ENCODE data around the gene TMEM245.
A peak's percentile ranks its signal among the peaks of the same experiment; 100 is the strongest.
"Not testable (repeated sequence)": the region's sequence is repeated elsewhere in the genome, so short reads cannot be mapped to it uniquely, and the experiment has no call there.

Gene TMEM245

GRCh38 chr9:109132567-109133021, 12.8 kb upstream of the TMEM245 start:
- DNase-seq, result no peak

- DNase-seq, result no peak
Measured at GRCh38 chr9:109129470-109130197, 9.9 kb upstream of the TMEM245 start.

DNA sequence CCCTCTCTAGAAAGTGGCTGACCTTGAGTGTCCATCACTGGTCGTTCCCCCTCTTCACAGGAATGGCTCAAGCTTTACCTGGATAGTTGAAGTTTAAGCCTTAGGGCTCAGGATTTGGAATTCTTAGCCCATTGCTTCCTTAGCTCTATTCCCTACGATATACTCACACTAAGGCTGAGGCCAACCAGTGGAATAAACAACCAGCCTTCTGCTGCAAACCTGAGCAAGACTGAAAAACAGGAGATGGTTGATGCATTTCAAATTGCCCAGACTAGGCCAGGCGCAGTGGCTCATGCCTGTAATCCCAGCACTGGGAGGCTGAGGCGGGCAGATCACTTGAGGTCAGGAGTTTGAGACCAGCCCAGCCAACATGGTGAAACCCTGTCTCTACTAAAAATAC, 6.9 kb upstream of the TMEM245 start:
- not testable (repeated sequence) for DNase-seq

- DNase-seq, result no peak
Measured at GRCh38 chr9:109124121-109124520, 4.4 kb upstream of the TMEM245 start.

DNA sequence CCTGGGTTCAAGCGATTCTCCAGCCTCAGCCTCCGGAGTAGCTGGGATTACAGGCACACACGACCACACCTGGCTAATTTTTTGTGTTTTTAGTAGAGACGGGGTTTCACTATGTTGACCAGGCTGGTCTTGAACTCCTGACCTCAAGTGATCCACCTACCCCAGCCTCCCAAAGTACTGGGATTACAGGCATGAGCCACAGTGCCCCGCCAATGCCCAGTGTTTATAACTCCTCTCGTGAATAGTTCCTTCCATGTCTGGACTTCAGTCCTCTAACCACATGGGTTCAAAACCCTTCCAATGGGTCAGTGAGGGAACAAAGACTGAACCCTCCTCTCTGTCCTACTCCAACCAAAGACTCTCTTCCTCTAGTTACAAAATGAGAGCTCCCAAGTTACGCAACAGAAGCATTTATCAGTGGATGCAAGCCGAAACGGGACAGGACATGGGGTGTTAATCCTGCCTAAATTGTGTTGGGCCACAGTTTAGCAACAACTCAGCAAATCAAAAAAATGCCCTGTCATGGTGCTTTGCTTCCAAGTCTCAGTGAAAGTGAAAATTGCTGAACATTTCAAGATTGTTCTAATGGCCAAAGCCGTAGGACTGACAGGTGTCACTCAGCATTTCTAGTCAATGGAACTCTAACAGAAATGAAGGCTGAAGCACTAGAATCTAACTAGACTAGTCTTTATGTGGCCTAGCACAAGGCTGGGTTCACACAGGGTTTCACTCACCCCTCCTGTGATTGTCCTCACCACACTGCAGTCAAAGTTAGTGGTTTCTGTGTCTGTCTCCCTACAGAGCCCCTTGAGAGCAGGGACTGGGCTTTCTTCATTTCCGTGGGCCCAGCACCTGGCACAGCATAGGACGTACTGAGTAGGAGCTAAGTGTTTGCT, 3.2 kb upstream of the TMEM245 start:
- no peak for DNase-seq

- DNase-seq, result no peak
Measured at GRCh38 chr9:109121232-109121796, 1.6 kb upstream of the TMEM245 start.

GRCh38 chr9:109120204-109120789, 550 bp upstream of the TMEM245 start:
- DNase-seq, result no peak

DNA sequence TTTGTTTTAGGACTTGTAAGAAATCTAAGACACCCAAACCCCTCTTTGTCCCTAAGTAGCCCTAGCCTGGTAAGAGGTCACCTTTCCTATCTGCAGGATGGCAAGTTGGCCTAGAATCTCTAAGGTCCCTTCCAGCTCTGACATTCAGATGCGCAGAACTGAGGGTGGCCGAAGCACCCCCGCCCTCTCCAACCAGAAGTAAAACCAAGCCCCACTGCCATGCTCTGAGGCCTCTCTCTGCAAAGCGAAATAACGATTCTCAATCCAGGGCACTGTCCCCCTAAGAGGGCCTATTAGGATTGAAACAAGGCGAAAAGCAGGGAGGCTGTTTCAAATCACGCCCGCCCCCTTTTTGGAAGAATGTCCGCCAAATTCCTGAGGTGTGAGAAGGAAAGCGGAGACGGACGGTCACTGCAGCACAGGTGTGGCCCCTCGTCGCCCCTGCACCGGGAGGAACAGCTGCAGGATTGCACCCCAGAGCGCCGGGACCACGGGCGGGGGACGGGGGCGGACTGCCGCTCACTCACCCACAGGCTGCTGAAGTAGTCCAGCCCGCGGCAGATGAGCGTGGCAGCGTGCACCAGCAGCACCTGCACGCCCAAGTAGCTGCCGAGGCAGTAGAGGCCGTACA, 824 bp downstream of the TMEM245 start:
- no peak for DNase-seq

GRCh38 chr9:109117856-109118807, 1.6 kb downstream of the TMEM245 start:
- peak; percentile 4 for DNase-seq

- DNase-seq, result no peak
Measured at GRCh38 chr9:109115931-109116526, 3.7 kb downstream of the TMEM245 start.

- DNase-seq, result no peak
Measured at GRCh38 chr9:109114670-109115069, 5.1 kb downstream of the TMEM245 start.

GRCh38 chr9:109113892-109114609, 5.7 kb downstream of the TMEM245 start:
- no peak for DNase-seq

DNA sequence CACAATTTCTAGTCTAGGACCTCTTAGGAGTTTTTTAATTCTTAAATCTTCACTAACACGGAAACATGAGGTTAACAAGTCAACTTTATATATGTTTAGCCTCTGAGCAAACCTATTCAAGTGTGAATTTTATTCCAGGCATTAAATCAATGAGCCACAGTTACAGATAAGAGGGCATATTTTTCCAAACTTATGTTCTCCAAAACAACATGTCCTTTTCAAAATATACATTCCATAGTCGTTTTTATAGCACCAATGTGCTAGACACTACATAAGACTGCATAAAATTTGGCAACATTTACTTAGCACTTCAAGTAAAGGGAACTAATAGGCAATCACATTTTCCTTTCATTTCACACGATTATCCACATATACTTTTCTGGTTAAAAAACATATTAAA, 6.5 kb downstream of the TMEM245 start:
- DNase-seq, result no peak

GRCh38 chr9:109110329-109111021, 9.3 kb downstream of the TMEM245 start:
- no peak for DNase-seq

DNA sequence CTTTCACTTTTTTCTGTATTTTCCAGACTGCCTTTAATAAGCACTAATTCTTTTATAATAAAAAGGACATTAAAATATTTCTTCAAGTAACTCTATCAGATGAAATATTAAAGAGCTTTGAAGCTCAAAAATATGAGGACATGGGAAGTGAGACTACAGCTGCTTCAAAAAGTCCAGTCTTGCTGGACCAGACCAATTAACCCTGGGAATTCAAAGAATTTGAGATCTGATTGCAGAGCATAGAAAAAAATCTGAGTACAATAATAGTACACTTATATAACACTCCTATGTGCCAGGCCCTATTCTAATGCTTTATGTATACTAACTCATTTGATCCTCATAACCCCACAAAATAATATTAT, 9.8 kb downstream of the TMEM245 start:
- no peak for DNase-seq

DNA sequence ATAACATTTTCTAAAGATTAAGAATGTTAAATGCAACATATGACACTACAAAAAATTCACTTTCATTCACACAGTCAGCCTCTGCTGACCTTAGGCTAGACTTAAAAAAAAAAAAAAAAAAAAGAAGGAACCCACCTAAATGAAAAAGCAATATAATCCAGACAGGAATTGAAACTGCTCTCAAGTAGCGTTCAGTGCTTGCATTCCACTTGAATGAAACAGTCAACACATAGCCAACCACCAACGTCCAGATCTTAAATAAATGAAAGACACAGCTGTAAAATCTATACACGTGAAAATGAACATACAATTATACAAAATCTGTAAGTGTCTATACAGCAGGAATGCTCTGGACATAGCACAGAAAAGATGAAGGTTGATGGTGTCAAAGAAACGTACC, 11.4 kb downstream of the TMEM245 start:
- no peak for DNase-seq

GRCh38 chr9:109107402-109108240, 12.1 kb downstream of the TMEM245 start:
- DNase-seq, result no peak

DNA sequence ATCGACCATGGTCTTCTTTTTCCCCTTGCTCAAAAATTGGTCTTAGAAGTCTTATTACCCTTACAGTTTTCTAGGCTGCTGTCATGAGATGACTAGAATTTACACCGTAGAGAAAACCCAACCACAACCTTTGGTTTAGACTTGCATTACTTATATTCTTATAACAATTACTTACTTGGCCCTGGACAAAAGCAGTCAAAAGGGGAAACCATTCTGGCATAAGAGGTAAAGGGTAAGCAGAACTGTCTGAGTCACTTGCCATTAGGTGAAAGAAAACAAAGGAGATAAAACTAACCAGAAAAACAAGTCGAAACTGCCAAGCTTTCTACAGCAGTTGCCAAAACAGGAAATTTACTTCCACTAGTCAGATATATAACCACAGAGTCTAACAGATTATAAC, 17.9 kb downstream of the TMEM245 start:
- no peak for DNase-seq

GRCh38 chr9:109101202-109101595, 18.5 kb downstream of the TMEM245 start:
- no peak for DNase-seq
